Natural killer cell (primary cell): ENCODE results near the gene ELF5. TPM values are rescaled to one million over a fixed set of nuclear protein-coding genes. Genes with fewer than 3 reads are reported as not detected.

Experiments used
- ATAC-seq, 3 donors: fragments of 150-1000 bp in 2 of 3; fragments of 200-7000 bp in 1 of 3; cut with Tn5 transposase; 1 replicate in 1 of 3; 2 replicates in 2 of 3; pipeline ENCODE4 v1.10.0; 2021; ENCODE audit warnings: mild to moderate bottlenecking in 2 of 3, moderate library complexity in 2 of 3
- DNase-seq, 2 donors: peaks; one replicate each; pipeline versions ENCODE4 v3.0.0 to v3.0.0-alpha.2; 2013 to 2021; ENCODE audit warnings: mixed read lengths in 1 of 2
- H3K27ac ChIP-seq: one replicate; pipeline ENCODE4 v1.5.1; 2013; ENCODE audit warnings: mild to moderate bottlenecking, low read length
- H3K27me3 ChIP-seq: one replicate; pipeline ENCODE4 v1.6.1; 2013; ENCODE audit warnings: low read length; ENCODE audit not compliant: control insufficient read depth, insufficient read depth
- H3K36me3 ChIP-seq: one replicate; pipeline ENCODE4 v1.6.1; 2013; ENCODE audit warnings: low read length; ENCODE audit not compliant: control insufficient read depth, insufficient read depth
- H3K4me1 ChIP-seq: one replicate; pipeline ENCODE4 v1.6.1; 2013; ENCODE audit warnings: low read length; ENCODE audit not compliant: control insufficient read depth, insufficient read depth
- H3K4me3 ChIP-seq: one replicate; pipeline ENCODE4 v1.5.1; 2013; ENCODE audit warnings: low read length
- H3K9me3 ChIP-seq: one replicate; pipeline ENCODE4 v1.6.1; 2013; ENCODE audit warnings: low read length; ENCODE audit not compliant: control insufficient read depth, insufficient read depth
- H3K27ac Mint-ChIP-seq, 2 donors: one replicate each; pipeline ENCODE4 v1.8.0; 2022; ENCODE audit warnings: mild to moderate bottlenecking in 2 of 2, mixed read lengths in 2 of 2, moderate library complexity in 1 of 2
- H3K27me3 Mint-ChIP-seq, 2 donors: one replicate each; pipeline ENCODE4 v1.8.0; 2022; ENCODE audit warnings: low read depth in 2 of 2, mixed read lengths in 2 of 2
- H3K36me3 Mint-ChIP-seq: one replicate; pipeline ENCODE4 v1.8.0; 2022; ENCODE audit warnings: mixed read lengths
- H3K4me1 Mint-ChIP-seq, 2 donors: one replicate each; pipeline ENCODE4 v1.8.0; 2022; ENCODE audit warnings: mixed read lengths in 2 of 2
- H3K4me3 Mint-ChIP-seq: one replicate; pipeline ENCODE4 v1.8.0; 2022; ENCODE audit warnings: mild to moderate bottlenecking, moderate library complexity, mixed read lengths
- H3K9me3 Mint-ChIP-seq, 2 donors: one replicate each; pipeline ENCODE4 v1.8.0; 2022; ENCODE audit warnings: mixed read lengths in 2 of 2
- CTCF ChIP-seq: fragments of 200-600 bp; IDR thresholded peaks from one replicate; pipeline ENCODE4 v1.8.0; 2022; ENCODE audit warnings: antibody characterized with exemption
- WGBS: methylation state at CpG from one replicate; pipeline ENCODE4 v1.1.7; 2013; ENCODE audit warnings: missing lambda C conversion rate; ENCODE audit not compliant: insufficient coverage; 5-methylcytosine and 5-hydroxymethylcytosine counted together
- intact Hi-C: fragments of 100-400 bp; cut with micrococcal nuclease; formaldehyde crosslinking; loops from one replicate; pipeline ENCODE4 v1.14.2; 2022
- total RNA-seq, 4 donors: library from RNA; stranded (reverse); fragments of 120-200 nt in 1 of 4; gene quantifications; one replicate each; pipeline versions ENCODE4 v1.2.3 to v1.2.4, GENCODE V29; 2013 to 2022

Gene ELF5
- total RNA-seq, 3 donors from 2014 or later (not counting 1 experiment from before 2014, with no cell fraction given), result not detected

GRCh38 chr11:34439610-34440198 lies 73.9 kb downstream of the ELF5 start:
- TF ChIP-seq CTCF, result no peak
- Histone ChIP-seq H3K4me1 (peaks cover 11% of the 10 kb centered on the region), H3K27me3 (no peaks in the 10 kb centered on the region), H3K4me3 (peak overlapping the region; percentile 67), H3K9me3 (no peaks in the 10 kb centered on the region), H3K36me3 (no peaks in the 10 kb centered on the region), H3K27ac (peak overlapping the region; percentile 69)
- Mint-ChIP-seq H3K27me3 (no peaks in the 10 kb centered on the region), H3K36me3 (no peaks in the 10 kb centered on the region), H3K27ac (peak overlapping the region; percentile 91 to 98), H3K4me1 (peaks cover 38 to 39% of the 10 kb centered on the region in 2 donors), H3K4me3 (peak overlapping the region; percentile 95), H3K9me3 (no peaks in the 10 kb centered on the region)
- ATAC-seq, result no peak
- intact Hi-C loops, result loop anchor here (2.0 kb wide), 3 partner anchors 81 to 739 kb away; partner anchors contain the start of genes ABTB2, C11orf91 and NAT10
- WGBS, result 23% methylated on average over 8 of the region's 8 CpGs
- peak in 1 of 2 donors; percentile 19 for DNase-seq

GRCh38 chr11:34438529-34439507 lies 74.8 kb downstream of the ELF5 start, which contains the start of gene CAT:
Gene CAT (plus strand): TSS chr11:34438934. CDS start chr11:34439014, 80 bp downstream.
- no peaks in the 10 kb centered on the region for H3K27me3 ChIP-seq
- TF ChIP-seq CTCF, result no peak
- ATAC-seq (peak; percentile 94 to 98 (median 95)), DNase-seq (peak; percentile 97)
- Mint-ChIP-seq H3K27ac (peak within 1 kb of the TSS; percentile 91 to 98), H3K36me3 (no peaks in the 10 kb centered on the region), H3K4me3 (peak within 1 kb of the TSS; percentile 95), H3K9me3 (no peaks in the 10 kb centered on the region), H3K4me1 (peaks cover 30 to 36% of the 10 kb centered on the region in 2 donors), H3K27me3 (no peaks in the 10 kb centered on the region)
- peaks cover 11% of the 10 kb centered on the region for H3K4me1 ChIP-seq
- under 1% methylated on average over 62 of the region's 62 CpGs for WGBS
- H3K27ac ChIP-seq, result peak within 1 kb of the TSS; percentile 69
- no peaks in the 10 kb centered on the region for H3K9me3 ChIP-seq
- intact Hi-C loops, result loop anchor here (2.0 kb wide), 3 partner anchors 80 to 738 kb away; partner anchors contain the start of genes ABTB2, C11orf91 and NAT10
- H3K4me3 ChIP-seq, result peak within 1 kb of the TSS; percentile 67
- no peaks in the 10 kb centered on the region for H3K36me3 ChIP-seq

GRCh38 chr11:34437224-34438125 lies 76.1 kb downstream of the ELF5 start:
- Mint-ChIP-seq H3K9me3 (no peaks in the 10 kb centered on the region), H3K4me1 (peaks cover 21 to 25% of the 10 kb centered on the region in 2 donors), H3K36me3 (no peaks in the 10 kb centered on the region), H3K4me3 (peak overlapping the region; percentile 95), H3K27ac (peak overlapping the region; percentile 91 to 98), H3K27me3 (peaks cover 0 to 3% of the 10 kb centered on the region in 2 donors)
- Histone ChIP-seq H3K4me1 (peaks cover 11% of the 10 kb centered on the region), H3K9me3 (no peaks in the 10 kb centered on the region), H3K36me3 (no peaks in the 10 kb centered on the region), H3K4me3 (no peak overlapping the region), H3K27me3 (no peaks in the 10 kb centered on the region), H3K27ac (no peak overlapping the region)
- TF ChIP-seq CTCF, result no peak
- ATAC-seq (no peak), DNase-seq (no peak)
- intact Hi-C loops, result loop anchor here (2.0 kb wide), 3 partner anchors 79 to 737 kb away; partner anchors contain the start of genes ABTB2, C11orf91 and NAT10
- WGBS, result no CpG with 5 or more reads among the region's 2 CpGs
